Left ventricle myocardium inferior (tissue), 1 donor: Measurements from ENCODE around the gene TCF7L1. TPM values are rescaled to one million over a fixed set of nuclear protein-coding genes. Genes with fewer than 3 reads are reported as not detected.
"Not testable (repeated sequence)": the region's sequence is repeated elsewhere in the genome, so short reads cannot be mapped to it uniquely, and the experiment has no call there.

ENCODE experiments used
- DNase-seq: peaks from one replicate; pipeline ENCODE4 v3.0.0-alpha.2; 2020
- H3K27ac ChIP-seq: fragments of 200-600 bp; replicated peaks from 2 replicates; pipeline ENCODE4 v1.8.0; 2021
- H3K27me3 ChIP-seq: fragments of 200-600 bp; 2 replicates; pipeline ENCODE4 v1.8.0; 2021; ENCODE audit warnings: low read depth
- H3K36me3 ChIP-seq: fragments of 200-600 bp; 2 replicates; pipeline ENCODE4 v1.8.0; 2021
- H3K4me1 ChIP-seq: fragments of 200-600 bp; 2 replicates; pipeline ENCODE4 v1.8.0; 2021
- H3K4me3 ChIP-seq: fragments of 200-600 bp; 2 replicates; pipeline ENCODE4 v1.8.0; 2021; ENCODE audit warnings: mild to moderate bottlenecking, moderate library complexity
- H3K9me3 ChIP-seq: fragments of 200-600 bp; replicated peaks from 2 replicates; pipeline ENCODE4 v1.8.0; 2021
- CTCF ChIP-seq: fragments of 200-600 bp; IDR thresholded peaks from 2 replicates; pipeline ENCODE4 v1.8.0; 2021; ENCODE audit warnings: antibody characterized with exemption, mild to moderate bottlenecking, borderline replicate concordance
- intact Hi-C: fragments of 100-400 bp; cut with micrococcal nuclease; formaldehyde crosslinking; loops from one replicate; pipeline ENCODE4 v1.11.0; 2022
- total RNA-seq: library from RNA; stranded (reverse); fragmentation: NEBNext Ultra II Directional; extraction: Animal tissue kit (Norgen Biotek cat#: 25700); gene quantifications from one replicate; pipeline ENCODE4 v1.2.1, GENCODE V29; 2021
- donor health status: DM: no; HTN: yes; CAD: no; lungs with severe emphysema.

The TCF7L1 gene
- total RNA-seq, 1 donor from 2014 or later = 7.0 TPM

GRCh38 chr2:85119900-85120299 lies 13.3 kb upstream of the TCF7L1 start:
- intact Hi-C loops = no loop called here
- H3K36me3 ChIP-seq = no peaks in the 10 kb centered on the region
- no peaks in the 10 kb centered on the region for H3K27me3 ChIP-seq
- no peaks in the 10 kb centered on the region for H3K4me1 ChIP-seq
- H3K27ac ChIP-seq = no peak overlapping the region
- DNase-seq = no peak
- TF ChIP-seq CTCF = no peak
- no peaks in the 10 kb centered on the region for H3K9me3 ChIP-seq
- H3K4me3 ChIP-seq = no peak overlapping the region

- Histone ChIP-seq H3K4me3 (no peak overlapping the region), H3K27ac (no peak overlapping the region), H3K4me1 (no peaks in the 10 kb centered on the region), H3K36me3 (no peaks in the 10 kb centered on the region), H3K9me3 (no peaks in the 10 kb centered on the region), H3K27me3 (no peaks in the 10 kb centered on the region)
- intact Hi-C loops = no loop called here
- DNase-seq = no peak
- no peak for TF ChIP-seq CTCF
Measured at GRCh38 chr2:85120363-85120762, 12.8 kb upstream of the TCF7L1 start.

GRCh38 chr2:85126462-85126861 lies 6.7 kb upstream of the TCF7L1 start:
- H3K9me3 ChIP-seq, H3K36me3 ChIP-seq, H3K27me3 ChIP-seq, H3K4me3 ChIP-seq, intact Hi-C loops, H3K4me1 ChIP-seq, DNase-seq, H3K27ac ChIP-seq: not testable (repeated sequence)

- intact Hi-C loops = loop anchor here (5.0 kb wide), 1 partner anchor 152 kb away; no protein-coding TSS in a partner anchor
- Histone ChIP-seq H3K9me3 (no peaks in the 10 kb centered on the region), H3K27ac (no peak overlapping the region), H3K4me3 (no peak overlapping the region), H3K36me3 (no peaks in the 10 kb centered on the region), H3K27me3 (no peaks in the 10 kb centered on the region), H3K4me1 (peaks cover 31% of the 10 kb centered on the region)
- no peak for TF ChIP-seq CTCF
- DNase-seq = no peak
Measured at GRCh38 chr2:85129861-85130260, 3.3 kb upstream of the TCF7L1 start.

GRCh38 chr2:85130407-85130806 lies 2.8 kb upstream of the TCF7L1 start:
- H3K9me3 ChIP-seq = no peaks in the 10 kb centered on the region
- no peaks in the 10 kb centered on the region for H3K36me3 ChIP-seq
- intact Hi-C loops = loop anchor here (5.0 kb wide), 1 partner anchor 152 kb away; no protein-coding TSS in a partner anchor
- DNase-seq = no peak
- H3K4me1 ChIP-seq = peaks cover 36% of the 10 kb centered on the region
- no peak overlapping the region for H3K27ac ChIP-seq
- H3K27me3 ChIP-seq = no peaks in the 10 kb centered on the region
- H3K4me3 ChIP-seq = no peak overlapping the region
- no peak for TF ChIP-seq CTCF

- Histone ChIP-seq H3K27ac (no peak overlapping the region), H3K4me3 (no peak overlapping the region), H3K4me1 (peaks cover 43% of the 10 kb centered on the region), H3K36me3 (no peaks in the 10 kb centered on the region), H3K9me3 (no peaks in the 10 kb centered on the region), H3K27me3 (no peaks in the 10 kb centered on the region)
- intact Hi-C loops = loop anchor here (5.0 kb wide), 1 partner anchor 151 kb away; no protein-coding TSS in a partner anchor
- peak; percentile 67 for TF ChIP-seq CTCF
- DNase-seq = no peak
Measured at GRCh38 chr2:85131116-85131515, 2.1 kb upstream of the TCF7L1 start.
